Measurements from ENCODE around the gene TMPRSS4.
"Not testable (repeated sequence)": the region's sequence is repeated elsewhere in the genome, so short reads cannot be mapped to it uniquely, and the experiment has no call there.

DNA sequence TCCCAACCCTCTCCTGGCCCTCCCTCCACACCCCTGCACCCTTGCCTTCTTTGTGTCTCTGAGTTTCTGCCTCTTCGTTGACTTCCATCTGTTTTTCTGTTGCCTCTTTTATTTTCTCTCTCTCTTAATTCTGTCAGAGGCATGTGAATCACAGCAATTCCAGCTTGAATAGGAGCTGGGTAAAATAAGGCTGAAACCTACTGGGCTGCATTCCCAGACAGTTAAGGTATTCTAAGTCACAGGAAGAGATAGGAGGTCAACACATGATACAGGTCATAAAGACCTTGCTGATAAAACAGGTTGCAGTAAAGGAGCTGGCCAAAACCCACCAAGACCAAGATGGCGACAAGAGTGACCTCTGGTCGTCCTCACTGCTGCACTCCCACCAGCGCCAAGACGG is 14.2 kb upstream of the TMPRSS4 start:
- not testable (repeated sequence) for TF ChIP-seq EZH2 (IDR thresholded peaks at IDR 0.05; ENCODE audit: insufficient read depth, poor library complexity, severe bottlenecking); EZH2phosphoT487 (IDR thresholded peaks at IDR 0.05; ENCODE audit: insufficient read depth, low read depth)
